ENCODE data around the gene ELOVL1. TPM values are rescaled to one million over a fixed set of nuclear protein-coding genes. Genes with fewer than 3 reads are reported as not detected.

ELOVL1 gene
- total and polyA plus RNA-seq, 2 of the 13 experiments (the other 11 are each of a cell fraction or from before 2014, with no cell fraction given) = 55.2 to 77.4 TPM

DNA sequence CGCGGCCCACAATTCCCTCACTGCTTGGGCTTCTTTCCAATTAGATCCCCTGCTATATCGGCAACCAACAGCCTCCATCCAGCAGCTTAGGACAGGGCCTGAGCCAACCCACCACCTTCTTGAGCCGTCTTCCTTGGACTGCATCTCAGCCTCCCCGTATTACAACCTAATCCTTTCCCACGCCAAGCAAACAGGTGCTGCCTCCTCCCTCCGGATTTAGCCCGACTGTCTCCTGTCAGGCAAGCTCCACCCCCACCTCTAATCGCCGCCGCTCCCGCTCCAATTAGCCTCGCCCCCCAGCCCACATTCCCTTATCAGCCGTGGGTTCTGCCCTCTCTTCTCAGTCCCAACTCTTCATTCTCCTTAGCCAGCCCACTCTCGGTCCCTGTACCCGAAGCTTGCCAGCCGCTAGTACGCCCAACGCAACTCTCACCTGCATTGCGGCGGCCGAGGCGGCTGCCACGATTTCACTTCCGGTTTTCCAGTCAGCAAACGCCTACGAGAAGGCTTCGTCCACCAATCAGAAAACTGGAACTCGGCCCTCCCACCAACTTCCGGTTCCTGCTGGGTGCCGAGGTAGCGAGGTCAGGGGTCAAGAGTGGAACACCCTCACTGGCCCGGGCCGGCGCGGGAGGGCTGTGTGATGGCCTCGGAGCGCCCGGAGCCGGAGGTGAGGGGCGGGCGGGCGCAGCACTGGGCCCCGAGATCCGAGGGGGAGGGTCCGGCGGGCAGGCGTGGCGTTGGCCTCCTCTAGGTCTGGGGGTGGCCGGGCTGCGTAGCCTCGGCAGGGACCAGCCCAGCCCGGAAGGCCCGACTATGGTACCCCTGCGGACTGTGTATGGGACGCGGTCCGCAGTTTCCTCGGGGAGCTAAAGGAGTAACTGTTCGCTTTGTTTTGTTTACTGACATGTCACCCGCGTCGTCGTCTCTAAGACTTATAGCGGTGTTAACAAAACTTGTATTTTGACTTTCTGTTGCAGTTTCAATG, 21.8 kb upstream of the ELOVL1 start, which contains the start of the genes MED8 and SZT2 (continued):
- TF ChIP-seq ARID4A (CRISPR knock-in tag; IDR thresholded peaks at IDR 0.05; ENCODE audit: borderline replicate concordance) = peak; percentile 98
- no peak for TF ChIP-seq ZNF280D (CRISPR knock-in tag; IDR thresholded peaks at IDR 0.05)
- TF ChIP-seq, protein P1, sequence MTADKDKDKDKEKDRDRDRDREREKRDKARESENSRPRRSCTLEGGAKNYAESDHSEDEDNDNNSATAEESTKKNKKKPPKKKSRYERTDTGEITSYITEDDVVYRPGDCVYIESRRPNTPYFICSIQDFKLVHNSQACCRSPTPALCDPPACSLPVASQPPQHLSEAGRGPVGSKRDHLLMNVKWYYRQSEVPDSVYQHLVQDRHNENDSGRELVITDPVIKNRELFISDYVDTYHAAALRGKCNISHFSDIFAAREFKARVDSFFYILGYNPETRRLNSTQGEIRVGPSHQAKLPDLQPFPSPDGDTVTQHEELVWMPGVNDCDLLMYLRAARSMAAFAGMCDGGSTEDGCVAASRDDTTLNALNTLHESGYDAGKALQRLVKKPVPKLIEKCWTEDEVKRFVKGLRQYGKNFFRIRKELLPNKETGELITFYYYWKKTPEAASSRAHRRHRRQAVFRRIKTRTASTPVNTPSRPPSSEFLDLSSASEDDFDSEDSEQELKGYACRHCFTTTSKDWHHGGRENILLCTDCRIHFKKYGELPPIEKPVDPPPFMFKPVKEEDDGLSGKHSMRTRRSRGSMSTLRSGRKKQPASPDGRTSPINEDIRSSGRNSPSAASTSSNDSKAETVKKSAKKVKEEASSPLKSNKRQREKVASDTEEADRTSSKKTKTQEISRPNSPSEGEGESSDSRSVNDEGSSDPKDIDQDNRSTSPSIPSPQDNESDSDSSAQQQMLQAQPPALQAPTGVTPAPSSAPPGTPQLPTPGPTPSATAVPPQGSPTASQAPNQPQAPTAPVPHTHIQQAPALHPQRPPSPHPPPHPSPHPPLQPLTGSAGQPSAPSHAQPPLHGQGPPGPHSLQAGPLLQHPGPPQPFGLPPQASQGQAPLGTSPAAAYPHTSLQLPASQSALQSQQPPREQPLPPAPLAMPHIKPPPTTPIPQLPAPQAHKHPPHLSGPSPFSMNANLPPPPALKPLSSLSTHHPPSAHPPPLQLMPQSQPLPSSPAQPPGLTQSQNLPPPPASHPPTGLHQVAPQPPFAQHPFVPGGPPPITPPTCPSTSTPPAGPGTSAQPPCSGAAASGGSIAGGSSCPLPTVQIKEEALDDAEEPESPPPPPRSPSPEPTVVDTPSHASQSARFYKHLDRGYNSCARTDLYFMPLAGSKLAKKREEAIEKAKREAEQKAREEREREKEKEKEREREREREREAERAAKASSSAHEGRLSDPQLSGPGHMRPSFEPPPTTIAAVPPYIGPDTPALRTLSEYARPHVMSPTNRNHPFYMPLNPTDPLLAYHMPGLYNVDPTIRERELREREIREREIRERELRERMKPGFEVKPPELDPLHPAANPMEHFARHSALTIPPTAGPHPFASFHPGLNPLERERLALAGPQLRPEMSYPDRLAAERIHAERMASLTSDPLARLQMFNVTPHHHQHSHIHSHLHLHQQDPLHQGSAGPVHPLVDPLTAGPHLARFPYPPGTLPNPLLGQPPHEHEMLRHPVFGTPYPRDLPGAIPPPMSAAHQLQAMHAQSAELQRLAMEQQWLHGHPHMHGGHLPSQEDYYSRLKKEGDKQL (CRISPR knock-in tag; IDR thresholded peaks at IDR 0.05; ENCODE audit: low read depth) = 0 out of 2 replicates have a peak, but pooled peaks have one; percentile 42
- peak; percentile 73; the same call in 1 of the 2 replicates for TF ChIP-seq ZNF160 (CRISPR knock-in tag; IDR thresholded peaks at IDR 0.05)
- TF ChIP-seq, protein P2, sequence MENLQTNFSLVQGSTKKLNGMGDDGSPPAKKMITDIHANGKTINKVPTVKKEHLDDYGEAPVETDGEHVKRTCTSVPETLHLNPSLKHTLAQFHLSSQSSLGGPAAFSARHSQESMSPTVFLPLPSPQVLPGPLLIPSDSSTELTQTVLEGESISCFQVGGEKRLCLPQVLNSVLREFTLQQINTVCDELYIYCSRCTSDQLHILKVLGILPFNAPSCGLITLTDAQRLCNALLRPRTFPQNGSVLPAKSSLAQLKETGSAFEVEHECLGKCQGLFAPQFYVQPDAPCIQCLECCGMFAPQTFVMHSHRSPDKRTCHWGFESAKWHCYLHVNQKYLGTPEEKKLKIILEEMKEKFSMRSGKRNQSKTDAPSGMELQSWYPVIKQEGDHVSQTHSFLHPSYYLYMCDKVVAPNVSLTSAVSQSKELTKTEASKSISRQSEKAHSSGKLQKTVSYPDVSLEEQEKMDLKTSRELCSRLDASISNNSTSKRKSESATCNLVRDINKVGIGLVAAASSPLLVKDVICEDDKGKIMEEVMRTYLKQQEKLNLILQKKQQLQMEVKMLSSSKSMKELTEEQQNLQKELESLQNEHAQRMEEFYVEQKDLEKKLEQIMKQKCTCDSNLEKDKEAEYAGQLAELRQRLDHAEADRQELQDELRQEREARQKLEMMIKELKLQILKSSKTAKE (CRISPR knock-in tag; IDR thresholded peaks at IDR 0.05; ENCODE audit: borderline replicate concordance) = 0 out of 2 replicates have a peak, but pooled peaks have one; percentile 55
- TF ChIP-seq HCFC1 (IDR thresholded peaks at IDR 0.05; ENCODE audit: low read depth, low read length) = peak; percentile 33; the same call in 1 of the 2 replicates
- TF ChIP-seq SMC3 (IDR thresholded peaks at IDR 0.05; ENCODE audit: low read length) = no peak
- no peak for TF ChIP-seq ZNF451 (CRISPR knock-in tag; IDR thresholded peaks at IDR 0.05)
- TF ChIP-seq TGIF2 (CRISPR knock-in tag; IDR thresholded peaks at IDR 0.05) = no peak; the same call in 1 of the 2 replicates
- no peak for TF ChIP-seq CC2D1A (CRISPR knock-in tag; IDR thresholded peaks at IDR 0.05)
- peak; percentile 88 for TF ChIP-seq NR2F6 (IDR thresholded peaks at IDR 0.05)
- TF ChIP-seq NR2F6 (CRISPR knock-in tag; IDR thresholded peaks at IDR 0.05) = peak; percentile 96
